Neural cell (in vitro differentiated cells): ENCODE results near the gene HS3ST2. TPM values are rescaled to one million over a fixed set of nuclear protein-coding genes. Genes with fewer than 3 reads are reported as not detected.

Source experiments
- H2AFZ ChIP-seq: fragments of 200-600, 300-800 bp; sonication (generic), shearing (Covaris generic); 2 replicates; pipeline ENCODE4 v1.6.0; 2014; ENCODE audit warnings: low read depth, mild to moderate bottlenecking, antibody characterized with exemption, low read length, moderate library complexity
- H3F3A ChIP-seq: fragments of 200-600 bp; shearing (Covaris generic); 2 replicates; pipeline ENCODE4 v1.6.1; 2016; ENCODE audit warnings: mild to moderate bottlenecking, moderate library complexity, mixed read lengths, antibody characterized with exemption, low read length; ENCODE audit not compliant: insufficient read depth, poor library complexity, severe bottlenecking
- H3K27ac ChIP-seq: fragments of 200-600, 300-800 bp; sonication (generic), shearing (Covaris generic); 2 replicates; pipeline ENCODE4 v1.5.1; 2014; ENCODE audit warnings: mild to moderate bottlenecking, low read length, moderate library complexity
- H3K27me3 ChIP-seq: fragments of 300-800, 200-600 bp; sonication (generic), shearing (Covaris generic); 2 replicates; pipeline ENCODE4 v1.6.0; 2014; ENCODE audit warnings: mild to moderate bottlenecking, low read depth, low read length, moderate library complexity; ENCODE audit not compliant: insufficient read depth
- H3K36me3 ChIP-seq: fragments of 300-800, 200-600 bp; sonication (generic), shearing (Covaris generic); 2 replicates; pipeline ENCODE4 v1.5.1; 2014; ENCODE audit warnings: mild to moderate bottlenecking, antibody characterized with exemption, low read length, moderate library complexity; ENCODE audit not compliant: insufficient read depth
- H3K4me2 ChIP-seq: fragments of 300-800, 200-600 bp; sonication (generic), shearing (Covaris generic); 2 replicates; pipeline ENCODE4 v1.6.0; 2014; ENCODE audit warnings: mild to moderate bottlenecking, low read length
- H3K4me3 ChIP-seq: fragments of 300-800, 200-600 bp; sonication (generic), shearing (Covaris generic); 2 replicates; pipeline ENCODE4 v1.5.1; 2014; ENCODE audit warnings: mild to moderate bottlenecking, low read length, moderate library complexity
- H3K79me2 ChIP-seq: fragments of 200-600 bp; shearing (Covaris generic); replicated peaks from 2 replicates; pipeline ENCODE4 v1.6.0; 2014; ENCODE audit warnings: mild to moderate bottlenecking, low read length, moderate library complexity; ENCODE audit not compliant: insufficient read depth
- H3K9ac ChIP-seq: fragments of 300-800, 200-600 bp; sonication (generic), shearing (Covaris generic); 2 replicates; pipeline ENCODE4 v1.6.1; 2016; ENCODE audit warnings: mild to moderate bottlenecking, low read length, mixed read lengths
- H3K9me2 ChIP-seq: fragments of 200-600 bp; shearing (Covaris generic); 2 replicates; pipeline ENCODE4 v1.6.1; 2016; ENCODE audit warnings: mild to moderate bottlenecking, low read length, mixed read lengths; ENCODE audit not compliant: insufficient read depth
- H3K9me3 ChIP-seq: fragments of 200-600, 300-800 bp; sonication (generic), shearing (Covaris generic); 2 replicates; pipeline ENCODE4 v1.6.1; 2016; ENCODE audit warnings: mild to moderate bottlenecking, mixed run types, low read length, moderate library complexity, mixed read lengths
- H4K20me1 ChIP-seq: fragments of 200-600 bp; shearing (Covaris generic); 2 replicates; pipeline ENCODE4 v1.6.1; 2016; ENCODE audit warnings: mild to moderate bottlenecking, mixed run types; ENCODE audit not compliant: insufficient read depth
- EP300 ChIP-seq: fragments of 450-650 bp; conservative IDR thresholded peaks from 2 replicates; pipeline ENCODE4 v1.6.1; 2014; ENCODE audit warnings: antibody characterized with exemption, mild to moderate bottlenecking, moderate library complexity; ENCODE audit not compliant: poor library complexity, severe bottlenecking
- EZH2 ChIP-seq: fragments of 200-600, 300-800 bp; shearing (Covaris generic), sonication (generic); IDR thresholded peaks from 2 replicates; pipeline ENCODE4 v1.6.1; 2014; ENCODE audit warnings: antibody characterized with exemption, low read length, borderline replicate concordance, mild to moderate bottlenecking; ENCODE audit not compliant: insufficient read depth, poor library complexity, severe bottlenecking
- MXI1 ChIP-seq: fragments of 450-650 bp; conservative IDR thresholded peaks from 2 replicates; pipeline ENCODE4 v1.6.1; 2014; ENCODE audit warnings: antibody characterized with exemption, mild to moderate bottlenecking; ENCODE audit not compliant: poor library complexity, severe bottlenecking
- POLR2AphosphoS5 ChIP-seq: IDR thresholded peaks from 2 replicates; pipeline ENCODE4 v1.6.1; 2012
- RAD21 ChIP-seq: fragments of 450-650 bp; conservative IDR thresholded peaks from 2 replicates; pipeline ENCODE4 v1.6.1; 2014; ENCODE audit warnings: antibody characterized with exemption, mild to moderate bottlenecking, moderate library complexity
- SMC3 ChIP-seq: fragments of 450-650 bp; conservative IDR thresholded peaks from 2 replicates; pipeline ENCODE4 v1.6.1; 2014; ENCODE audit warnings: antibody characterized with exemption, mild to moderate bottlenecking, moderate library complexity; ENCODE audit not compliant: poor library complexity
- TAF1 ChIP-seq: IDR thresholded peaks from 2 replicates; pipeline ENCODE4 v1.6.1; 2012; ENCODE audit warnings: low read depth
- polyA plus RNA-seq: library from polyadenylated mRNA; depleted of rRNA; stranded (reverse); fragments of >200 nt; gene quantifications from 2 replicates; pipeline ENCODE4 v1.2.3, GENCODE V29; 2014
- TF ChIP-seq, protein P1 (sequence below): fragments of 450-650 bp; IDR thresholded peaks from 2 replicates; pipeline ENCODE4 v1.5.1; 2014; ENCODE audit warnings: antibody characterized with exemption, mild to moderate bottlenecking, moderate library complexity; ENCODE audit not compliant: poor library complexity, severe bottlenecking
- TF ChIP-seq, protein P2 (sequence below): IDR thresholded peaks from 2 replicates; pipeline ENCODE4 v1.6.1; 2012; ENCODE audit warnings: borderline replicate concordance

The HS3ST2 gene
- polyA plus RNA-seq, 1 donor from 2014 or later, result 3.0 TPM

DNA sequence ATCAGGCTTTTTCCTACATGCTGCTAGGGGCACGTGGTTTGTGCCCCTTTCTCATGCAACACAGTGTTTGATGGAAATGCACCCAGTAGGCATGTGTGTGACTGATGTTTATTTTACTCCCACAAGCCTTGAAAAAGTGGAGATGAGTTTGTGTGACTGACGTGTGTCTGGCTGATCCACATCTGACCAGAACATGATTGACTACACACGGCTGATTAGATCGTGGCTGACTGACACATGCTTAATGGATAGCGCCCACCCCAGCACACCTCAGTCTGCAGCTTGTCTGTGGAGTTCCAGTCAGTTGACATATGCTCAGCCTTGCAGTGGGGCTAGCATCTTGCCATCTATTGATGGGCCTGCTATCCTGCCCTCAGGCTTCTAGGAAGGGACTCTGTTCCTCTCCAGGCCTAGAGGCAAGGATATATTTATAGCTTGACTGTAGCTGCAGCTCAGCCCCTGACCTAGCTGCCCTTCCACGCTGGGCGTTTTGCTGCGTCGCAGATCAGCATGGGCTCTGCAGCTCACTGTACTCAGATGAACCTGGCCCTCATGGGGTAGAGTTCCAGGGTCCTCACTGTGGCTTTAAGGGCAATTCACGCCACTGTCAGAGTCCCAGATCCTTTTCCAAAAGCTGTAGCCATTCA is 112.3 kb downstream of the HS3ST2 start:
- Histone ChIP-seq H3K9me2 (no peaks in the 10 kb centered on the region), H3K27ac (no peak overlapping the region), H3F3A (no peaks in the 10 kb centered on the region), H3K9me3 (no peaks in the 10 kb centered on the region), H3K27me3 (no peaks in the 10 kb centered on the region), H3K9ac (no peak overlapping the region), H3K4me2 (no peak overlapping the region), H2AFZ (no peak overlapping the region), H4K20me1 (no peaks in the 10 kb centered on the region), H3K79me2 (no peaks in the 10 kb centered on the region), H3K36me3 (no peaks in the 10 kb centered on the region), H3K4me3 (no peak overlapping the region)
- TF ChIP-seq, protein P1, sequence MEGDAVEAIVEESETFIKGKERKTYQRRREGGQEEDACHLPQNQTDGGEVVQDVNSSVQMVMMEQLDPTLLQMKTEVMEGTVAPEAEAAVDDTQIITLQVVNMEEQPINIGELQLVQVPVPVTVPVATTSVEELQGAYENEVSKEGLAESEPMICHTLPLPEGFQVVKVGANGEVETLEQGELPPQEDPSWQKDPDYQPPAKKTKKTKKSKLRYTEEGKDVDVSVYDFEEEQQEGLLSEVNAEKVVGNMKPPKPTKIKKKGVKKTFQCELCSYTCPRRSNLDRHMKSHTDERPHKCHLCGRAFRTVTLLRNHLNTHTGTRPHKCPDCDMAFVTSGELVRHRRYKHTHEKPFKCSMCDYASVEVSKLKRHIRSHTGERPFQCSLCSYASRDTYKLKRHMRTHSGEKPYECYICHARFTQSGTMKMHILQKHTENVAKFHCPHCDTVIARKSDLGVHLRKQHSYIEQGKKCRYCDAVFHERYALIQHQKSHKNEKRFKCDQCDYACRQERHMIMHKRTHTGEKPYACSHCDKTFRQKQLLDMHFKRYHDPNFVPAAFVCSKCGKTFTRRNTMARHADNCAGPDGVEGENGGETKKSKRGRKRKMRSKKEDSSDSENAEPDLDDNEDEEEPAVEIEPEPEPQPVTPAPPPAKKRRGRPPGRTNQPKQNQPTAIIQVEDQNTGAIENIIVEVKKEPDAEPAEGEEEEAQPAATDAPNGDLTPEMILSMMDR, result no peak
- TF ChIP-seq TAF1 (no peak), POLR2AphosphoS5 (peak; percentile 57), EP300 (peak; percentile 85)
- TF ChIP-seq, protein P2, sequence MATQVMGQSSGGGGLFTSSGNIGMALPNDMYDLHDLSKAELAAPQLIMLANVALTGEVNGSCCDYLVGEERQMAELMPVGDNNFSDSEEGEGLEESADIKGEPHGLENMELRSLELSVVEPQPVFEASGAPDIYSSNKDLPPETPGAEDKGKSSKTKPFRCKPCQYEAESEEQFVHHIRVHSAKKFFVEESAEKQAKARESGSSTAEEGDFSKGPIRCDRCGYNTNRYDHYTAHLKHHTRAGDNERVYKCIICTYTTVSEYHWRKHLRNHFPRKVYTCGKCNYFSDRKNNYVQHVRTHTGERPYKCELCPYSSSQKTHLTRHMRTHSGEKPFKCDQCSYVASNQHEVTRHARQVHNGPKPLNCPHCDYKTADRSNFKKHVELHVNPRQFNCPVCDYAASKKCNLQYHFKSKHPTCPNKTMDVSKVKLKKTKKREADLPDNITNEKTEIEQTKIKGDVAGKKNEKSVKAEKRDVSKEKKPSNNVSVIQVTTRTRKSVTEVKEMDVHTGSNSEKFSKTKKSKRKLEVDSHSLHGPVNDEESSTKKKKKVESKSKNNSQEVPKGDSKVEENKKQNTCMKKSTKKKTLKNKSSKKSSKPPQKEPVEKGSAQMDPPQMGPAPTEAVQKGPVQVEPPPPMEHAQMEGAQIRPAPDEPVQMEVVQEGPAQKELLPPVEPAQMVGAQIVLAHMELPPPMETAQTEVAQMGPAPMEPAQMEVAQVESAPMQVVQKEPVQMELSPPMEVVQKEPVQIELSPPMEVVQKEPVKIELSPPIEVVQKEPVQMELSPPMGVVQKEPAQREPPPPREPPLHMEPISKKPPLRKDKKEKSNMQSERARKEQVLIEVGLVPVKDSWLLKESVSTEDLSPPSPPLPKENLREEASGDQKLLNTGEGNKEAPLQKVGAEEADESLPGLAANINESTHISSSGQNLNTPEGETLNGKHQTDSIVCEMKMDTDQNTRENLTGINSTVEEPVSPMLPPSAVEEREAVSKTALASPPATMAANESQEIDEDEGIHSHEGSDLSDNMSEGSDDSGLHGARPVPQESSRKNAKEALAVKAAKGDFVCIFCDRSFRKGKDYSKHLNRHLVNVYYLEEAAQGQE, result no peak

DNA sequence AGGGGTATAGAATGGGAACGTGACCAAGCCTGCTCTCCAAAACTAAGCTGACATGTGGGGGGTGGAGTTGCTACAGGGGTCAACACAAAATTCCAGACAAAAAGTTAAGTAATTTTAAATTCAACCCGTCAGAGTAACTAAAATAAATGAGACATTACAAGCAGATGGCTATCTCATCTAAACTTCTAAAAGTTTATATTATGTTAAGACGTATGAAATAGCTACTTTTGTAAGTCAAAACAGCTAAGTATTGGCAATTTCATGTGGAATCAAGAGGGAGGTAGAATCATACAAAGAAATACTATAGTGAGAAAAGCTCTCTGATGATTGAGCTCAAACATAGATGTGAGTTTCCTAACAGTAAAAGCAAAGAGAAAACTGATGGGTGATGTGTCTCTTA is 113.3 kb downstream of the HS3ST2 start:
- Histone ChIP-seq H3K9me2 (no peaks in the 10 kb centered on the region), H3K27me3 (no peaks in the 10 kb centered on the region), H3K27ac (no peak overlapping the region), H3K9me3 (no peaks in the 10 kb centered on the region), H3K4me3 (no peak overlapping the region), H2AFZ (no peak overlapping the region), H3K36me3 (no peaks in the 10 kb centered on the region), H4K20me1 (no peaks in the 10 kb centered on the region), H3K79me2 (no peaks in the 10 kb centered on the region), H3K4me2 (no peak overlapping the region), H3F3A (no peaks in the 10 kb centered on the region), H3K9ac (no peak overlapping the region)
- TF ChIP-seq, protein P2, result no peak
- no peak for TF ChIP-seq EZH2
- no peak for TF ChIP-seq TAF1
- TF ChIP-seq MXI1, result no peak
- TF ChIP-seq, protein P1, result no peak
- no peak for TF ChIP-seq RAD21
- no peak for TF ChIP-seq SMC3
- TF ChIP-seq POLR2AphosphoS5, result no peak
- TF ChIP-seq EP300, result no peak
